Gastrocnemius medialis (tissue), 4 donors: Measurements from ENCODE around the gene PLCXD3.

Experiments used
- CTCF ChIP-seq, 5 experiments: fragments of 450-650 bp in 3 of 5; fragments of 200-600 bp in 2 of 5; sonication (generic) in 2 of 5; IDR thresholded peaks in 4 of 5; conservative IDR thresholded peaks in 1 of 5; 1 replicate in 4 of 5; 2 replicates in 1 of 5; pipeline ENCODE4 v1.5.1; 2016 to 2019; ENCODE audit warnings: antibody characterized with exemption in 5 of 5, mild to moderate bottlenecking in 3 of 5, moderate library complexity in 3 of 5
- POLR2A ChIP-seq, 2 donors: fragments of 450-650 bp; IDR thresholded peaks; one replicate each; pipeline ENCODE4 v1.6.1; 2017; ENCODE audit warnings: antibody characterized with exemption in 2 of 2, mild to moderate bottlenecking in 2 of 2, moderate library complexity in 2 of 2

- TF ChIP-seq CTCF (IDR thresholded peaks at IDR 0.05 in 4 of 5, conservative IDR thresholded peaks at IDR 0.05 in 1 of 5) (no peak), POLR2A (IDR thresholded peaks at IDR 0.05) (no peak)
Observed at GRCh38 chr5:41403846-41404245, 106.6 kb downstream of the PLCXD3 start.
